GM23248 (cell line): ENCODE results near the gene LSS.

Experiments
- EZH2 ChIP-seq: fragments of 200-600 bp; sonication (generic); IDR thresholded peaks from 2 replicates; pipeline ENCODE4 v1.6.1; 2018; ENCODE audit warnings: antibody characterized with exemption, mild to moderate bottlenecking; ENCODE audit not compliant: insufficient read depth, poor library complexity, severe bottlenecking
- EZH2phosphoT487 ChIP-seq: fragments of 200-600 bp; sonication (generic); IDR thresholded peaks from 2 replicates; pipeline ENCODE4 v1.6.1; 2018; ENCODE audit warnings: antibody characterized with exemption, moderate library complexity, mild to moderate bottlenecking, low read depth; ENCODE audit not compliant: insufficient read depth

GRCh38 chr21:46196733-46197132 lies 31.8 kb downstream of the LSS start:
- TF ChIP-seq EZH2: no peak
- no peak for TF ChIP-seq EZH2phosphoT487
